Activated CD8-positive, alpha-beta T cell treated with anti-CD3 and anti-CD28 coated beads, Interleukin-2, amount 10 ng/mL, durations not matched to agents 7 days and 5 days (primary cell): ENCODE measurements around the gene B4GALT5. TPM values are rescaled to one million over a fixed set of nuclear protein-coding genes. Genes with fewer than 3 reads are reported as not detected.
"Not testable (repeated sequence)": the region's sequence is repeated elsewhere in the genome, so short reads cannot be mapped to it uniquely, and the experiment has no call there.

ENCODE experiments used
- ATAC-seq: fragments of 150-1000 bp; cut with Tn5 transposase; one replicate; pipeline ENCODE4 v1.10.0; 2021; ENCODE audit warnings: moderate library complexity
- CTCF ChIA-PET: fragments of 350-600 bp; sonication (Branson Sonifier 250); formaldehyde crosslinking; loops from one replicate; lab custom pipeline; 2021; ENCODE audit warnings: antibody characterized with exemption; lab: Charles Lee
- POLR2A ChIA-PET: fragments of 350-600 bp; sonication (Branson Sonifier 250); formaldehyde crosslinking; loops from one replicate; lab custom pipeline; 2021; ENCODE audit warnings: antibody characterized with exemption; lab: Charles Lee
- DNase-seq: peaks from one replicate; pipeline ENCODE4 v3.0.0-alpha.2; 2020
- H3K27ac Mint-ChIP-seq: one replicate; pipeline ENCODE4 v1.8.0; 2021; ENCODE audit warnings: mild to moderate bottlenecking, mixed read lengths
- H3K27me3 Mint-ChIP-seq: one replicate; pipeline ENCODE4 v1.8.0; 2021; ENCODE audit warnings: low read depth, mixed read lengths
- H3K36me3 Mint-ChIP-seq: one replicate; pipeline ENCODE4 v1.8.0; 2021; ENCODE audit warnings: low read depth, mixed read lengths
- H3K4me1 Mint-ChIP-seq: one replicate; pipeline ENCODE4 v1.8.0; 2021; ENCODE audit warnings: low read depth, mixed read lengths
- H3K4me3 Mint-ChIP-seq: one replicate; pipeline ENCODE4 v1.8.0; 2021; ENCODE audit warnings: mild to moderate bottlenecking, mixed read lengths
- H3K9me3 Mint-ChIP-seq: one replicate; pipeline ENCODE4 v1.8.0; 2022; ENCODE audit warnings: mixed read lengths; ENCODE audit not compliant: insufficient read depth
- total RNA-seq, 2 experiments: library from RNA; stranded (reverse); gene quantifications; one replicate each; pipeline ENCODE4 v1.2.3, GENCODE V29; 2021

Gene B4GALT5
- total RNA-seq, 2 experiments from 2014 or later, result 13.3 to 13.4 TPM

GRCh38 chr20:49633643-49634042, 80.0 kb downstream of the B4GALT5 start:
- Mint-ChIP-seq H3K27me3 (no peaks in the 10 kb centered on the region), H3K9me3 (no peaks in the 10 kb centered on the region), H3K36me3 (peaks cover 22% of the 10 kb centered on the region), H3K4me3 (no peak overlapping the region), H3K27ac (no peak overlapping the region), H3K4me1 (peaks cover 3% of the 10 kb centered on the region)
- ChIA-PET POLR2A (interaction anchor here (0.7 to 0.8 kb wide), 2 partner anchors 23 to 41 kb away, joined by 4 read pairs; no protein-coding TSS in a partner anchor), CTCF (no interaction called here)
- DNase-seq, result no peak
- ATAC-seq, result no peak

DNA sequence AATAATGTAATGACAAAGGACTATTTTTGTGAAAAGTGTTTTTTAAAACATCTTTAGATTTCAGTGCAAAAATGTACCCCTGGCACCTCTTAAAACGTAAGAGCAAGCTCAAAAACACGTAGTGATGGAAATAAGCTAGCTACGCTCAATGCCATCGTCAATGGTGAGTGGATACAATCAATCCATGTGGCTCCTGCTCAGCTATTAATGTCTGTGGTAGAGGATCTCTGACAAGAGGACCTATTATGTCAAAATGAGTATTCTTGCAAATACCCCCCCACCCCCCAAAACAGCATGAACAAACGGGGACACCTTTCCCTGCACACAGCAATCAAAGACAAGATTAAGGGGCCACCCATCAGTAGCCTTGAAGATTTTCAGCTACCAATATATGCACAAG, 80.7 kb downstream of the B4GALT5 start:
- H3K4me3 Mint-ChIP-seq, result no peak overlapping the region
- H3K36me3 Mint-ChIP-seq, result peaks cover 22% of the 10 kb centered on the region
- ATAC-seq (no peak), DNase-seq (no peak)
- H3K27me3 Mint-ChIP-seq, result no peaks in the 10 kb centered on the region
- H3K27ac Mint-ChIP-seq, result no peak overlapping the region
- CTCF ChIA-PET, result no interaction called here
- H3K9me3 Mint-ChIP-seq, result no peaks in the 10 kb centered on the region
- POLR2A ChIA-PET, result interaction anchor here (0.8 kb wide), 1 partner anchor 22 kb away, joined by 4 read pairs; no protein-coding TSS in a partner anchor
- peaks cover 3% of the 10 kb centered on the region for H3K4me1 Mint-ChIP-seq

DNA sequence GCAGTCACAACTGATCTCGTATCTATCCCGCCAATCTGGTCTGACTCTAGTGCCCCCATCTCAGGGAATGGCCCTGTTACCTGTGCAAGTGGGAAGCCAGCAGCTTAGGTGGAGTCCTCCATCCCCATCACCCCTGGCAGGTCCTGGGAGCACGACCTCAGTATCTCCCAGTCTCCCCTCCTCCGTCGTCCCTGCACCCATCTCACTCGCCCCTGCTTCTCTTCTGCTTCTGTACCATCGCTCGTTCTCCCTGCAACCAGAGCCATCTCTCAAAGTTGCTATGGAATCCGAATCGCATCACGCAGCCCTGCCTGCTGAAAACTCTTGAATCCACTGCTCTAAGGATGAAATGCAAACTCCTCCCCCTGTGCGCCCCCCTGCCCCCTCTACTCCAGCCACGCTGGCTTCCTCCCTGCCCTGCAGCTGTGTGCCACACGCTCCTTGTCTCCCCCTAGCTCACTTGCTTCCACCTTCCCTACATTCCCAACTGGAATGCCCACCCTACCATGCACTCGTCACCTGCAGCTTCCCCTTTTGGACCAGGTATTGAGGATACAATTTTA, 81.7 kb downstream of the B4GALT5 start:
- no peak for ATAC-seq
- no peaks in the 10 kb centered on the region for H3K9me3 Mint-ChIP-seq

DNA sequence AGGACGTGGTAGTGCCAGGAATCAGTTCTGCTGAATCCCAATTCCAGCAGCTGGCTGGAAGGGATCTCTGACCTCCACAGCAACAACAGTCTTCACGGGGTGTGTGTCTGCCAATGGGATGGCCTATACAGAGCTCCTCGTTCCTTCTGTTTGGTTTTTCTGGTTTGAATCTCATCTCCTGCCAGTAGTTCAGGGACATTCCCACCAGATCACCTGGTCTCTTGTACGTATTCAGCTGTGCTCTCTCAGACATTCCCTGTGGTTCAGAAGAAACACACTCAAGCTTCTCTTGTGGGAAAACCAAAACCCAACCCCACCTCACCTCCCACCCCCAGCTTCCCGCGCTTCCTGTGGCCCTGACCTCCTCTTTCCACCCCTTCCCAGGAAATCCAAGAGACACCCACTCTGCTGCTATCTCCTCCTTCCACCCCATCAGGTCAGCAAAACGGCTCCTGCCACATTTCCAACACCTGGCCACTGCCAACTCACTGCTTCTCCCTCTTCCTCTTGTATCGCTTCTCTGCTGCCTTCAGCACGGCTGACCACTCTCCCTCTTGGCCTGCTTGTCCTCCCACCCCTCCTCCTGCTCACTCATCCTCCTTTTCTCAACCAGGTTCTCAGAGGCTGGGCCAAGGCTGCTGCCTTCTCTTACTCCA, 82.5 kb downstream of the B4GALT5 start:
- peaks cover 15% of the 10 kb centered on the region for H3K36me3 Mint-ChIP-seq
- POLR2A ChIA-PET, result interaction anchor here (0.9 kb wide), 1 partner anchor 8 kb away, joined by 3 read pairs; no protein-coding TSS in a partner anchor

More for the DNA sequence above, 81.7 kb downstream of the B4GALT5 start:
- DNase-seq, result no peak
- H3K27ac Mint-ChIP-seq, result no peak overlapping the region
- POLR2A ChIA-PET, result no interaction called here
- no peak overlapping the region for H3K4me3 Mint-ChIP-seq
- peaks cover 6% of the 10 kb centered on the region for H3K4me1 Mint-ChIP-seq
- CTCF ChIA-PET, result interaction anchor here (1.0 kb wide), 1 partner anchor 44 kb away, joined by 3 read pairs; no protein-coding TSS in a partner anchor
- peaks cover 22% of the 10 kb centered on the region for H3K36me3 Mint-ChIP-seq
- H3K27me3 Mint-ChIP-seq, result no peaks in the 10 kb centered on the region

DNA sequence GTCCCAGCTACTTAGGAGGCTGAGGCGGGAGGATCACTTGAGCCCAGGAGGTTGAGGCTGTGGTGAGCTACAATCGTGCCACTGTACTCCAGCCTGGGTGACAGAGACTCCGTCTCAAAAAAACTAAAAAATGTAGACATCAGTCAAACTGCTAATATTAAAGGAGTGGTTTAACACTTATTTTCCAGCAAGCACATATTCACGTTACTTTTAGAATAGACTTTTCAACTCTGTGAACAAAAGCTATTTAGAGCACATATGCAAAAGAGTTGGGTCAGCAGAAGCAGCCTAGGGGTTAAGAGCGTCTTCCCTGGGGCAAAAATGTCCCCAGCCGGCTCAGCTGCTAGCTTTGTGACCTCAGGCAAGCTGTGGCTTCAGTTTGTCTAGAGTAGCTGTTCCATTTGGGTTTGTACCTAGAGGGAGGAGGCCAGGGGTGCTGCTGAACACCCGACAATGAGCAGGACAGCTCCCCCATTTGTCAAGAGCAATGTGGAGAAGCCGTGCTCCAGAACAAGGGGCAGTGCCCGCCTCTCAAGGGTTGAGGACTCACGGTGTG, 83.2 kb downstream of the B4GALT5 start:
- CTCF ChIA-PET, result interaction anchor here (3.1 kb wide), 1 partner anchor 20 kb away, joined by 9 read pairs; no protein-coding TSS in a partner anchor
- ATAC-seq, result no peak

More for the DNA sequence above, 82.5 kb downstream of the B4GALT5 start:
- no peaks in the 10 kb centered on the region for H3K27me3 Mint-ChIP-seq
- CTCF ChIA-PET, result interaction anchor here (3.1 kb wide), 1 partner anchor 21 kb away, joined by 9 read pairs; no protein-coding TSS in a partner anchor
- DNase-seq (no peak), ATAC-seq (no peak)
- peaks cover 11% of the 10 kb centered on the region for H3K4me1 Mint-ChIP-seq
- H3K9me3 Mint-ChIP-seq, result no peaks in the 10 kb centered on the region
- H3K27ac Mint-ChIP-seq, result peak overlapping the region; percentile 54
- no peak overlapping the region for H3K4me3 Mint-ChIP-seq

GRCh38 chr20:49629606-49630005, 84.1 kb downstream of the B4GALT5 start:
- ChIA-PET POLR2A (no interaction called here), CTCF (interaction anchor here (3.1 kb wide), 1 partner anchor 19 kb away, joined by 9 read pairs; no protein-coding TSS in a partner anchor)
- Mint-ChIP-seq H3K9me3 (no peaks in the 10 kb centered on the region), H3K36me3 (peaks cover 9% of the 10 kb centered on the region), H3K4me1 (peaks cover 14% of the 10 kb centered on the region), H3K27me3 (peaks cover 5% of the 10 kb centered on the region), H3K4me3 (no peak overlapping the region), H3K27ac (no peak overlapping the region)
- ATAC-seq (no peak), DNase-seq (no peak)

More for the DNA sequence above, 83.2 kb downstream of the B4GALT5 start:
- Mint-ChIP-seq H3K27me3 (peaks cover 4% of the 10 kb centered on the region), H3K36me3 (peaks cover 9% of the 10 kb centered on the region), H3K27ac (no peak overlapping the region), H3K4me3 (no peak overlapping the region), H3K9me3 (no peaks in the 10 kb centered on the region), H3K4me1 (peaks cover 13% of the 10 kb centered on the region)
- no peak for DNase-seq
- POLR2A ChIA-PET, result interaction anchor here (0.9 kb wide), 1 partner anchor 9 kb away, joined by 3 read pairs; no protein-coding TSS in a partner anchor

DNA sequence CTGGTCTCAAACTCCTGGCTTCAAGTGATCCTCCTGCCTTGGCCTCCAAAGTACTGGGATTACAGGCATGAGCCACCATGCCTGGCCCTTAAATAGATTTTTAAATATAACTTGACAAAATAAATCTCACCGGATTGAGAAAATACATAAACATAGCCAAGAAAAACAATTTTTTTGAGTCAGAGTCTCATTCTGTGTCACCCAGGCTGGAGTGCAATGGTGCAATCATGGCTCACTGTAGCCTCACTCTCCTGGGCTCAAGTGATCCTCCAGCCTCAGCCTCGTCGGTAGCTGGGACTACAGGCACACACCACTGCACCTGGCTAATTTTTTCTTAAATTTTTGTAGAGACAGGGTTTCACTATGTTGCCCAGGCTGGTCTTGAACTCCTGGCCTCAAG, 85.4 kb downstream of the B4GALT5 start:
- ATAC-seq, DNase-seq, POLR2A ChIA-PET, H3K9me3 Mint-ChIP-seq, H3K36me3 Mint-ChIP-seq, H3K27ac Mint-ChIP-seq, H3K4me3 Mint-ChIP-seq, H3K27me3 Mint-ChIP-seq: not testable (repeated sequence)
- CTCF ChIA-PET, result interaction anchor here (2.2 kb wide), 1 partner anchor 14 kb away, joined by 8 read pairs; no protein-coding TSS in a partner anchor
- H3K4me1 Mint-ChIP-seq, result peaks cover 14% of the 10 kb centered on the region

DNA sequence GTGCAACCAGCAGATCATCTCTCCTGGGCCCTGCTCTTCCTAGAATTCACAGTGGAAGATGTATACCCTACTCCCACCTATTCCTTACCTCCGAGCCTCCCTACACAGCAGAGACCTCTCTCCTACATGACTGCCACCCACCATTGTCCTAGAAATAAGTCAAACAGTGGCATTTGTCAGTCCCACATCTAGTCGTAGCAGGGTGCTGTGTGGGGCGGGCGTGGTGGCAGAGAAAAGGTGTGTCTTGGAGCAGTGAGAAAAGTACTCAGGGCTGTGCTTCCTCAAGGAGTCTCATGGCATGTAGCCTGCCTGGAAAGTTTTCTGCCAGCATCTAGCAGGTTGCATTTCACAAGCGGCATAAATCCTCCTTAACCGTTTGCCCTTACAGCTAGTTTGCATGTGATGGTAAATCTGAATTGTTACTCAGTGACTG, 86.3 kb downstream of the B4GALT5 start:
- CTCF ChIA-PET, result interaction anchor here (0.8 to 2.2 kb wide), 5 partner anchors 15 to 218 kb away, joined by 3 to 8 read pairs (median 4); no protein-coding TSS in a partner anchor
- POLR2A ChIA-PET, result no interaction called here
- H3K4me1 Mint-ChIP-seq, result peaks cover 14% of the 10 kb centered on the region
- peaks cover 5% of the 10 kb centered on the region for H3K27me3 Mint-ChIP-seq
- H3K36me3 Mint-ChIP-seq, result no peaks in the 10 kb centered on the region
- DNase-seq (no peak), ATAC-seq (no peak)
- no peak overlapping the region for H3K27ac Mint-ChIP-seq
- H3K9me3 Mint-ChIP-seq, result peaks cover 2% of the 10 kb centered on the region
- no peak overlapping the region for H3K4me3 Mint-ChIP-seq

DNA sequence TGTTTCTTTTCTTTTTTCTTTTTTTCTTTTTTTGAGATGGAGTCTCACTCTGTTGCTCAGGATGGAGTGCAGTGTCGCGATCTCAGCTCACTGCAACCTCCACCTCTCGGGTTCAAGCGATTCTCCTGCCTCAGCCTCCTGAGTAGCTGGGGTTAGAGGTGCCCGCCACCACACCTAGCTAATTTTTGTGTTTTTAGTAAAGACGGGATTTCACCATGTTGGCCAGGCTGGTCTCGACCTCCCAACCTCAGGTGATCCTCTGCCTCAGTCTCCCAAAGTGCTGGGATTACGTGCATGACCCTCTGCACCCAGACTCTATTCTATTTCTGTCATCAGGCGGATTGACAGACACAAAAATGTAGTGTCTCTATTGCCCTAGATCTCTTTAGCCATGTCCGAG, 88.7 kb downstream of the B4GALT5 start:
- not testable (repeated sequence) for H3K27me3 Mint-ChIP-seq

DNA sequence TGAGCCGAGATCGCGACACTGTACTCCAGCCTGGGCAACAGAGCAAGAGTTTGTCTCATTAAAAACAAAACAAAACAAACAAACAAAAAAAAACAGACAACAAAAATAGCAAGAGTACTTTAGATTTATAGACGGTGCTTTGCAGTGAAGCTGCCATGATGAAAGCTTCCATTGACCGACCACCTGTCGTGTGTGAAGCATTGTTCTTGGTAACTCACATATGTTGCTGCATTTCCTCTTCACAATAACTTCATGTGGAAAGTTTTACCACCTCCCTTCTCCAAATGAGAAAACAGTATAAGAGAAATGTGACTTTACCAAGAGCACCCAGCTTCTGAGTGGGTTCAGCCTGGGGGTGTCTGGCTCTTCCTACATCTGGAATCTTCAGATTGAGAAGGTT, 89.4 kb downstream of the B4GALT5 start:
- POLR2A ChIA-PET, result no interaction called here

More for the DNA sequence above, 88.7 kb downstream of the B4GALT5 start:
- H3K36me3 Mint-ChIP-seq, H3K9me3 Mint-ChIP-seq, H3K27ac Mint-ChIP-seq, ATAC-seq, H3K4me3 Mint-ChIP-seq, POLR2A ChIA-PET, DNase-seq: not testable (repeated sequence)
- peaks cover 14% of the 10 kb centered on the region for H3K4me1 Mint-ChIP-seq
- CTCF ChIA-PET, result interaction anchor here (1.2 kb wide), 1 partner anchor 222 kb away, joined by 4 read pairs; no protein-coding TSS in a partner anchor

GRCh38 chr20:49622243-49622642, 91.4 kb downstream of the B4GALT5 start:
- H3K9me3 Mint-ChIP-seq, result peaks cover 8% of the 10 kb centered on the region
- DNase-seq, result no peak
- ChIA-PET POLR2A (no interaction called here), CTCF (no interaction called here)
- H3K36me3 Mint-ChIP-seq, result no peaks in the 10 kb centered on the region
- ATAC-seq, result no peak
- no peak overlapping the region for H3K4me3 Mint-ChIP-seq
- H3K4me1 Mint-ChIP-seq, result peaks cover 13% of the 10 kb centered on the region
- peaks cover 9% of the 10 kb centered on the region for H3K27me3 Mint-ChIP-seq
- no peak overlapping the region for H3K27ac Mint-ChIP-seq

More for the DNA sequence above, 89.4 kb downstream of the B4GALT5 start:
- CTCF ChIA-PET, result interaction anchor here (1.2 kb wide), 1 partner anchor 222 kb away, joined by 4 read pairs; no protein-coding TSS in a partner anchor
- Mint-ChIP-seq H3K4me3 (no peak overlapping the region), H3K9me3 (peaks cover 8% of the 10 kb centered on the region), H3K36me3 (no peaks in the 10 kb centered on the region), H3K4me1 (peaks cover 14% of the 10 kb centered on the region), H3K27me3 (peaks cover 9% of the 10 kb centered on the region), H3K27ac (no peak overlapping the region)
- DNase-seq (no peak), ATAC-seq (no peak)
